ENCODE results near the gene SLC30A4. TPM values are rescaled to one million over a fixed set of nuclear protein-coding genes. Genes with fewer than 3 reads are reported as not detected.

SLC30A4 gene
- 10 to 100 TPM; 11.7 to 69.3 (median 16.0) TPM for total RNA-seq

- H3K36me3 ChIP-seq, result peaks cover 0 to 10% (median 3%) of the 10 kb centered on the region in 4 donors
- peak within 1 kb of the TSS; percentile 67 to 91 (median 81) for H3K4me3 ChIP-seq
- no peaks in the 10 kb centered on the region for H3K27me3 ChIP-seq
- peaks cover 4 to 34% (median 21%) of the 10 kb centered on the region in 4 donors for H3K4me1 ChIP-seq
- H3K27ac ChIP-seq, result peak within 1 kb of the TSS; percentile 90 to 92 (median 91)
- in situ Hi-C loops (cut with MboI; ENCODE audit: low pct_ligation_motif_present in 1 of 4, low pct_unique_long_range_greater_than_20kb in 1 of 4, low sequenced_read_pairs in 3 of 4), result no loop called here
- 1% methylated on average over 87 of the region's 106 CpGs; no CpG with 5 or more reads in 1 of the 2 donors for WGBS, 2 donors (ENCODE audit: low coverage in 1 of 2)
- H3K9me3 ChIP-seq, result no peaks in the 10 kb centered on the region
- DNase-seq, result peak; percentile 83
- intact Hi-C loops (cut with DNase I; ENCODE audit: low total_unique reads), result no loop called here
- no peak for TF ChIP-seq EP300 (IDR thresholded peaks at IDR 0.05; ENCODE audit: low read depth)
- peak in 2 of 3 donors; percentile 51 to 75 for TF ChIP-seq POLR2AphosphoS5 (IDR thresholded peaks at IDR 0.05)
- TF ChIP-seq CTCF (IDR thresholded peaks at IDR 0.05), result peak in 3 of 5 experiments; percentile 27 to 37 (median 32)
Observed at GRCh38 chr15:45522328-45523165, at the start of gene SLC30A4. SLC30A4 (minus strand) TSS chr15:45522755; CDS start chr15:45522354, 401 bp downstream.

GRCh38 chr15:45555934-45556608, 33.5 kb upstream of the SLC30A4 start:
- no peaks in the 10 kb centered on the region for H3K4me1 ChIP-seq
- 40 to 49% methylated on average over 2 to 3 of the region's 3 CpGs for WGBS, 2 donors (ENCODE audit: low coverage in 1 of 2)

GRCh38 chr15:45551676-45552075, 29.1 kb upstream of the SLC30A4 start:
- in situ Hi-C loops (cut with MboI; ENCODE audit: low pct_ligation_motif_present in 1 of 4, low pct_unique_long_range_greater_than_20kb in 1 of 4, low sequenced_read_pairs in 3 of 4) (no loop called here), intact Hi-C loops (cut with DNase I; ENCODE audit: low total_unique reads) (no loop called here)
- Histone ChIP-seq H3K4me1 (no peaks in the 10 kb centered on the region), H3K4me3 (no peak overlapping the region), H3K27ac (no peak overlapping the region), H3K27me3 (no peaks in the 10 kb centered on the region), H3K9me3 (no peaks in the 10 kb centered on the region), H3K36me3 (no peaks in the 10 kb centered on the region)
- no peak for DNase-seq
- 63 to 72% methylated on average over 3 of the region's 3 CpGs for WGBS, 2 donors (ENCODE audit: low coverage in 1 of 2)
- TF ChIP-seq CTCF (IDR thresholded peaks at IDR 0.05) (no peak), POLR2AphosphoS5 (IDR thresholded peaks at IDR 0.05) (no peak), EP300 (IDR thresholded peaks at IDR 0.05; ENCODE audit: low read depth) (no peak), POLR2A (IDR thresholded peaks at IDR 0.05) (no peak)

More at GRCh38 chr15:45555934-45556608, 33.5 kb upstream of the SLC30A4 start:
- no peak for DNase-seq
- no peak overlapping the region for H3K27ac ChIP-seq
- H3K4me3 ChIP-seq, result no peak overlapping the region
- H3K27me3 ChIP-seq, result no peaks in the 10 kb centered on the region
- in situ Hi-C loops (cut with MboI; ENCODE audit: low pct_ligation_motif_present in 1 of 4, low pct_unique_long_range_greater_than_20kb in 1 of 4, low sequenced_read_pairs in 3 of 4) (no loop called here), intact Hi-C loops (cut with DNase I; ENCODE audit: low total_unique reads) (no loop called here)
- no peaks in the 10 kb centered on the region for H3K36me3 ChIP-seq
- no peak for TF ChIP-seq CTCF (IDR thresholded peaks at IDR 0.05)
- TF ChIP-seq POLR2AphosphoS5 (IDR thresholded peaks at IDR 0.05), result no peak
- TF ChIP-seq EP300 (IDR thresholded peaks at IDR 0.05; ENCODE audit: low read depth), result no peak
- TF ChIP-seq POLR2A (IDR thresholded peaks at IDR 0.05), result no peak
- no peaks in the 10 kb centered on the region for H3K9me3 ChIP-seq

- no peaks in the 10 kb centered on the region for H3K36me3 ChIP-seq
- TF ChIP-seq POLR2A (IDR thresholded peaks at IDR 0.05) (no peak), EP300 (IDR thresholded peaks at IDR 0.05; ENCODE audit: low read depth) (no peak), CTCF (IDR thresholded peaks at IDR 0.05) (no peak), POLR2AphosphoS5 (IDR thresholded peaks at IDR 0.05) (no peak)
- in situ Hi-C loops (cut with MboI; ENCODE audit: low pct_ligation_motif_present in 1 of 4, low pct_unique_long_range_greater_than_20kb in 1 of 4, low sequenced_read_pairs in 3 of 4), result no loop called here
- intact Hi-C loops (cut with DNase I; ENCODE audit: low total_unique reads), result no loop called here
- 84 to 94% methylated on average over 2 to 3 of the region's 3 CpGs for WGBS, 2 donors (ENCODE audit: low coverage in 1 of 2)
- H3K9me3 ChIP-seq, result no peaks in the 10 kb centered on the region
- no peaks in the 10 kb centered on the region for H3K4me1 ChIP-seq
- no peaks in the 10 kb centered on the region for H3K27me3 ChIP-seq
- DNase-seq, result no peak
- H3K4me3 ChIP-seq, result no peak overlapping the region
- no peak overlapping the region for H3K27ac ChIP-seq
Observed at GRCh38 chr15:45550436-45550835, 27.9 kb upstream of the SLC30A4 start.

Measured in transverse colon (tissue), 4 donors.